Vagina (tissue), 2 donors: ENCODE measurements around the gene NAPB.

Experiments
- POLR2A ChIP-seq, 2 donors: fragments of 450-650 bp; IDR thresholded peaks; one replicate each; pipeline ENCODE4 v1.6.1; 2017; ENCODE audit warnings: antibody characterized with exemption in 2 of 2, mild to moderate bottlenecking in 2 of 2, moderate library complexity in 2 of 2
- POLR2AphosphoS5 ChIP-seq, 2 donors: sonication (generic); formaldehyde crosslinking; IDR thresholded peaks; one replicate each; pipeline ENCODE4 v1.9.0; 2017; ENCODE audit warnings: antibody characterized with exemption in 2 of 2, mild to moderate bottlenecking in 2 of 2, low read depth in 1 of 2; ENCODE audit not compliant: insufficient read depth in 1 of 2
- TF ChIP-seq, protein P1 (sequence below), 3 experiments: fragments of 450-650 bp in 2 of 3; fragments of 200-600 bp in 1 of 3; sonication (generic) in 1 of 3; IDR thresholded peaks; one replicate each; pipeline ENCODE4 v1.5.1; 2017 to 2019; ENCODE audit warnings: antibody characterized with exemption in 3 of 3, mild to moderate bottlenecking in 2 of 3, moderate library complexity in 2 of 3

- TF ChIP-seq, protein P1, sequence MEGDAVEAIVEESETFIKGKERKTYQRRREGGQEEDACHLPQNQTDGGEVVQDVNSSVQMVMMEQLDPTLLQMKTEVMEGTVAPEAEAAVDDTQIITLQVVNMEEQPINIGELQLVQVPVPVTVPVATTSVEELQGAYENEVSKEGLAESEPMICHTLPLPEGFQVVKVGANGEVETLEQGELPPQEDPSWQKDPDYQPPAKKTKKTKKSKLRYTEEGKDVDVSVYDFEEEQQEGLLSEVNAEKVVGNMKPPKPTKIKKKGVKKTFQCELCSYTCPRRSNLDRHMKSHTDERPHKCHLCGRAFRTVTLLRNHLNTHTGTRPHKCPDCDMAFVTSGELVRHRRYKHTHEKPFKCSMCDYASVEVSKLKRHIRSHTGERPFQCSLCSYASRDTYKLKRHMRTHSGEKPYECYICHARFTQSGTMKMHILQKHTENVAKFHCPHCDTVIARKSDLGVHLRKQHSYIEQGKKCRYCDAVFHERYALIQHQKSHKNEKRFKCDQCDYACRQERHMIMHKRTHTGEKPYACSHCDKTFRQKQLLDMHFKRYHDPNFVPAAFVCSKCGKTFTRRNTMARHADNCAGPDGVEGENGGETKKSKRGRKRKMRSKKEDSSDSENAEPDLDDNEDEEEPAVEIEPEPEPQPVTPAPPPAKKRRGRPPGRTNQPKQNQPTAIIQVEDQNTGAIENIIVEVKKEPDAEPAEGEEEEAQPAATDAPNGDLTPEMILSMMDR (IDR thresholded peaks at IDR 0.05) = no peak
- TF ChIP-seq POLR2A (IDR thresholded peaks at IDR 0.05) (no peak), POLR2AphosphoS5 (IDR thresholded peaks at IDR 0.05; ENCODE audit: insufficient read depth in 1 of 2, low read depth in 1 of 2) (no peak)
Measured at GRCh38 chr20:23412026-23412425, 9.3 kb downstream of the NAPB start.
